Measurements from ENCODE around the gene GIN1.

GIN1 gene

GRCh38 chr5:103128202-103128601, 8.3 kb upstream of the GIN1 start:
- H3K36me3 ChIP-seq (ENCODE audit: control insufficient read depth, insufficient read depth, low read length), result no peaks in the 10 kb centered on the region
- H3K27me3 ChIP-seq (ENCODE audit: control insufficient read depth, insufficient read depth, low read length), result no peaks in the 10 kb centered on the region

GRCh38 chr5:103127292-103127817, 7.4 kb upstream of the GIN1 start:
- H3K9ac ChIP-seq (ENCODE audit: low read length), result no peak overlapping the region
- H3K27me3 ChIP-seq (ENCODE audit: control insufficient read depth, insufficient read depth, low read length), result no peaks in the 10 kb centered on the region
- H3K36me3 ChIP-seq (ENCODE audit: control insufficient read depth, insufficient read depth, low read length), result no peaks in the 10 kb centered on the region
- no peaks in the 10 kb centered on the region for H3K4me1 ChIP-seq (ENCODE audit: control insufficient read depth, insufficient read depth, low read length)
- H3K9me3 ChIP-seq (ENCODE audit: control insufficient read depth, insufficient read depth, low read depth, low read length), result no peaks in the 10 kb centered on the region
- no peak overlapping the region for H3K4me3 ChIP-seq (ENCODE audit: low read depth, low read length)
- H3K27ac ChIP-seq (ENCODE audit: low read depth, low read length), result no peak overlapping the region

More at GRCh38 chr5:103128202-103128601, 8.3 kb upstream of the GIN1 start:
- Histone ChIP-seq H3K27ac (ENCODE audit: low read depth, low read length) (no peak overlapping the region), H3K9me3 (ENCODE audit: control insufficient read depth, insufficient read depth, low read depth, low read length) (no peaks in the 10 kb centered on the region), H3K4me1 (ENCODE audit: control insufficient read depth, insufficient read depth, low read length) (no peaks in the 10 kb centered on the region), H3K9ac (ENCODE audit: low read length) (no peak overlapping the region), H3K4me3 (ENCODE audit: low read depth, low read length) (no peak overlapping the region)

- Histone ChIP-seq H3K9me3 (ENCODE audit: control insufficient read depth, insufficient read depth, low read depth, low read length) (no peaks in the 10 kb centered on the region), H3K27ac (ENCODE audit: low read depth, low read length) (no peak overlapping the region), H3K9ac (ENCODE audit: low read length) (no peak overlapping the region), H3K27me3 (ENCODE audit: control insufficient read depth, insufficient read depth, low read length) (no peaks in the 10 kb centered on the region), H3K4me3 (ENCODE audit: low read depth, low read length) (no peak overlapping the region), H3K36me3 (ENCODE audit: control insufficient read depth, insufficient read depth, low read length) (no peaks in the 10 kb centered on the region), H3K4me1 (ENCODE audit: control insufficient read depth, insufficient read depth, low read length) (0 out of 2 replicates have a peak, but pooled peaks cover under 1% of the 10 kb centered on the region)
Measured at GRCh38 chr5:103126557-103126956, 6.6 kb upstream of the GIN1 start.

GRCh38 chr5:103122242-103122641, 2.3 kb upstream of the GIN1 start:
- Histone ChIP-seq H3K4me3 (ENCODE audit: low read depth, low read length) (no peak overlapping the region), H3K9ac (ENCODE audit: low read length) (no peak overlapping the region), H3K4me1 (ENCODE audit: control insufficient read depth, insufficient read depth, low read length) (peaks cover 4% of the 10 kb centered on the region; the same call in 1 of the 2 replicates), H3K9me3 (ENCODE audit: control insufficient read depth, insufficient read depth, low read depth, low read length) (no peaks in the 10 kb centered on the region), H3K27me3 (ENCODE audit: control insufficient read depth, insufficient read depth, low read length) (no peaks in the 10 kb centered on the region), H3K36me3 (ENCODE audit: control insufficient read depth, insufficient read depth, low read length) (no peaks in the 10 kb centered on the region), H3K27ac (ENCODE audit: low read depth, low read length) (no peak overlapping the region)

- Histone ChIP-seq H3K27ac (ENCODE audit: low read depth, low read length) (no peak overlapping the region), H3K9me3 (ENCODE audit: control insufficient read depth, insufficient read depth, low read depth, low read length) (no peaks in the 10 kb centered on the region), H3K4me3 (ENCODE audit: low read depth, low read length) (peak overlapping the region; percentile 97), H3K9ac (ENCODE audit: low read length) (peak overlapping the region; percentile 97), H3K36me3 (ENCODE audit: control insufficient read depth, insufficient read depth, low read length) (no peaks in the 10 kb centered on the region), H3K27me3 (ENCODE audit: control insufficient read depth, insufficient read depth, low read length) (no peaks in the 10 kb centered on the region), H3K4me1 (ENCODE audit: control insufficient read depth, insufficient read depth, low read length) (peaks cover 4% of the 10 kb centered on the region; the same call in 1 of the 2 replicates)
Measured at GRCh38 chr5:103120607-103121200, 766 bp upstream of the GIN1 start.

- Histone ChIP-seq H3K4me1 (ENCODE audit: control insufficient read depth, insufficient read depth, low read length) (peaks cover 4% of the 10 kb centered on the region; the same call in 1 of the 2 replicates), H3K27ac (ENCODE audit: low read depth, low read length) (peak overlapping the region; percentile 94), H3K27me3 (ENCODE audit: control insufficient read depth, insufficient read depth, low read length) (no peaks in the 10 kb centered on the region)
Measured at GRCh38 chr5:103119070-103119764, 721 bp downstream of the GIN1 start.

GRCh38 chr5:103117471-103117991, 2.4 kb downstream of the GIN1 start:
- Histone ChIP-seq H3K27me3 (ENCODE audit: control insufficient read depth, insufficient read depth, low read length) (no peaks in the 10 kb centered on the region), H3K4me1 (ENCODE audit: control insufficient read depth, insufficient read depth, low read length) (peaks cover 4% of the 10 kb centered on the region; the same call in 1 of the 2 replicates), H3K27ac (ENCODE audit: low read depth, low read length) (no peak overlapping the region), H3K9me3 (ENCODE audit: control insufficient read depth, insufficient read depth, low read depth, low read length) (no peaks in the 10 kb centered on the region), H3K36me3 (ENCODE audit: control insufficient read depth, insufficient read depth, low read length) (no peaks in the 10 kb centered on the region), H3K9ac (ENCODE audit: low read length) (no peak overlapping the region), H3K4me3 (ENCODE audit: low read depth, low read length) (no peak overlapping the region)

More at GRCh38 chr5:103119070-103119764, 721 bp downstream of the GIN1 start:
- peak overlapping the region; percentile 97 for H3K4me3 ChIP-seq (ENCODE audit: low read depth, low read length)
- no peaks in the 10 kb centered on the region for H3K9me3 ChIP-seq (ENCODE audit: control insufficient read depth, insufficient read depth, low read depth, low read length)
- no peaks in the 10 kb centered on the region for H3K36me3 ChIP-seq (ENCODE audit: control insufficient read depth, insufficient read depth, low read length)
- H3K9ac ChIP-seq (ENCODE audit: low read length), result peak overlapping the region; percentile 97

- Histone ChIP-seq H3K36me3 (ENCODE audit: control insufficient read depth, insufficient read depth, low read length) (no peaks in the 10 kb centered on the region), H3K4me3 (ENCODE audit: low read depth, low read length) (no peak overlapping the region), H3K27ac (ENCODE audit: low read depth, low read length) (no peak overlapping the region), H3K9me3 (ENCODE audit: control insufficient read depth, insufficient read depth, low read depth, low read length) (no peaks in the 10 kb centered on the region), H3K4me1 (ENCODE audit: control insufficient read depth, insufficient read depth, low read length) (no peaks in the 10 kb centered on the region; the same call in none of the 2 replicates), H3K9ac (ENCODE audit: low read length) (no peak overlapping the region), H3K27me3 (ENCODE audit: control insufficient read depth, insufficient read depth, low read length) (no peaks in the 10 kb centered on the region)
Measured at GRCh38 chr5:103114440-103114839, 5.5 kb downstream of the GIN1 start.

- H3K27ac ChIP-seq (ENCODE audit: low read depth, low read length), result no peak overlapping the region
- H3K4me1 ChIP-seq (ENCODE audit: control insufficient read depth, insufficient read depth, low read length), result peaks cover 7% of the 10 kb centered on the region; the same call in 1 of the 2 replicates
Measured at GRCh38 chr5:103112910-103113309, 7.0 kb downstream of the GIN1 start.

GRCh38 chr5:103111468-103111867, 8.5 kb downstream of the GIN1 start:
- Histone ChIP-seq H3K27ac (ENCODE audit: low read depth, low read length) (no peak overlapping the region), H3K4me1 (ENCODE audit: control insufficient read depth, insufficient read depth, low read length) (peaks cover 7% of the 10 kb centered on the region; the same call in 1 of the 2 replicates), H3K9me3 (ENCODE audit: control insufficient read depth, insufficient read depth, low read depth, low read length) (no peaks in the 10 kb centered on the region), H3K36me3 (ENCODE audit: control insufficient read depth, insufficient read depth, low read length) (no peaks in the 10 kb centered on the region), H3K9ac (ENCODE audit: low read length) (no peak overlapping the region), H3K27me3 (ENCODE audit: control insufficient read depth, insufficient read depth, low read length) (no peaks in the 10 kb centered on the region), H3K4me3 (ENCODE audit: low read depth, low read length) (no peak overlapping the region)

More at GRCh38 chr5:103112910-103113309, 7.0 kb downstream of the GIN1 start:
- H3K9me3 ChIP-seq (ENCODE audit: control insufficient read depth, insufficient read depth, low read depth, low read length), result no peaks in the 10 kb centered on the region
- H3K9ac ChIP-seq (ENCODE audit: low read length), result no peak overlapping the region
- no peak overlapping the region for H3K4me3 ChIP-seq (ENCODE audit: low read depth, low read length)
- no peaks in the 10 kb centered on the region for H3K36me3 ChIP-seq (ENCODE audit: control insufficient read depth, insufficient read depth, low read length)
- H3K27me3 ChIP-seq (ENCODE audit: control insufficient read depth, insufficient read depth, low read length), result no peaks in the 10 kb centered on the region

GRCh38 chr5:103110403-103110802, 9.5 kb downstream of the GIN1 start:
- Histone ChIP-seq H3K9me3 (ENCODE audit: control insufficient read depth, insufficient read depth, low read depth, low read length) (no peaks in the 10 kb centered on the region), H3K4me1 (ENCODE audit: control insufficient read depth, insufficient read depth, low read length) (peaks cover 7% of the 10 kb centered on the region; the same call in 1 of the 2 replicates), H3K27me3 (ENCODE audit: control insufficient read depth, insufficient read depth, low read length) (no peaks in the 10 kb centered on the region), H3K36me3 (ENCODE audit: control insufficient read depth, insufficient read depth, low read length) (no peaks in the 10 kb centered on the region), H3K27ac (ENCODE audit: low read depth, low read length) (no peak overlapping the region), H3K4me3 (ENCODE audit: low read depth, low read length) (no peak overlapping the region), H3K9ac (ENCODE audit: low read length) (no peak overlapping the region)

Data from HUES6 (cell line).